SH-SY5Y (cell line): Measurements from ENCODE around the gene CACNA1H.

Source experiments
- GATA2 ChIP-seq: IDR thresholded peaks from 2 replicates; pipeline ENCODE4 v1.6.1; 2011; ENCODE audit warnings: mild to moderate bottlenecking, low read depth, low read length
- GATA3 ChIP-seq: IDR thresholded peaks from 2 replicates; pipeline ENCODE4 v1.6.1; 2011; ENCODE audit warnings: low read depth, mild to moderate bottlenecking, low read length, moderate library complexity

DNA sequence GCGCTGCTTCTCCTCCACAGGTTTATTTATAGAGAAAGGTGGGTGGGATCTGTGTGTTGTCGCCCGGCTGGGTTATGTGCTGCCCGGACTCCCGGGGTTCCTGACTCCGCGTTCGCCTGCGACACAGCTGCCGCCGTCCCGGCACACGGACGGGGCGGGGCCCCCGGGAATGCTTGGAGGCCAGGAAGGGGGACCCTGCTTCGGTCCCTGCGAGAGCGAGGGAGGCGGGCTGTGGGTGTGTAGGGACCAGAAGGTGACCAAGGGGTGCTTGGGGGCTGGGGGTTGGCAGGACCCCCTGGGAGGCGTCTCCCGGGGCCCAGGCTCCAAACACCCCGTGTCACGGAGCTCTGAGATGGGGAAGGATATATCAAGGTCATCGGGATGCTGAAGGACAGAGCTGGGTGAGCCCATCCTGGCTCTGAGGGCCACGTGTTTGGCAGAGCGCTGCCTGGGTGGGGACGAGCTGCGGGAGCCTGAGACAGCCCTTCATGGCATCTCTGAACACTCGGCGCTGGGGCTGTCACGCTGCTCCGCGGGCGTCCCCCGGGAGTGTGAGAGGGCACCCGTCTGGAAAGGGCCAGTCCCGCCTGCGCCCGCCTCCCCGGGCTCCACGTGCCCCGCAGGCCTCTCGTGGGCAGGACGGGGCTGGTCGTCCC is 4.2 kb downstream of the CACNA1H start:
- TF ChIP-seq GATA2, result no peak
- no peak for TF ChIP-seq GATA3
